NCI-H1048 (cell line): ENCODE measurements around the gene RNF181.
"Not testable (repeated sequence)": the region's sequence is repeated elsewhere in the genome, so short reads cannot be mapped to it uniquely, and the experiment has no call there.

Experiments
- DNase-seq: peaks from one replicate; lab custom pipeline; 2025; lab: John Stamatoyannopoulos, UW

The RNF181 gene

GRCh38 chr2:85596486-85597143, 1.1 kb downstream of the RNF181 start:
- no peak for DNase-seq

GRCh38 chr2:85597241-85597640, 1.7 kb downstream of the RNF181 start:
- no peak for DNase-seq

DNA sequence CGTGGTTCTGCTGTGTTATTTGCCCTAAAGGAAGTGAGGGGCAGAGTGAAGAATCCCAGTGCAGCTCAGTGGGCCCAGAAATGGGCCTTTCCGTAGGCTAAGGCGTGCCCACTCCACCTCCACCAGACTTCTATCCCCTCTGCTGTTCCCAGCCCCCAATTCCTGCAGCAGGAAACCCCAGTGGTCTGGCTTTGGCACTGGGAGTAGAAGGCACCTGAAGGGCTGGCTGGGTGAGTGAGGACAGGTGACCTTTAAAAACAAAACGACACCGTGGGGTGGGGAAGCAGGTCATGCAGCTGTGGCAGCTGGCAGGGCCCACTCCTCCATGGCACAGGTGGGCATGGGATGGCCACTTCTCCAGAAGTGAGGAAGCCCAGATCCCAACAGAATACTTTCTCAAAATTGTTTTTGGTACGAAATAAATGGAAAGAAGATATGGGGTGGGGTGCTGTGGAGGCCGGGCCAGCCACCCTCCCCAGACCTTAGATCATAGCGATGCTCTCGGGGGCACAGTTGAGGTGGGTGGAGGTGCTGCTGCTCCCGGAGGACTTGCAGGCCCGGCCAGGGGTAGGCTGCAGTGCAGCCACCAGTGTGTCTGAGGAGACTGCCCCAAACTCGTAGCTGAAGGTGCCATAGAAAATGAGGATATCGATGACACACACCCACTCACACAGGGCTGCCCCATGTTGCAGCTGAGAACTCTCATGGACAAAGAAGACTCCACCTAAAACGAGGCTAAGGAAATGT, 3.2 kb downstream of the RNF181 start:
- no peak for DNase-seq

- DNase-seq = no peak
Measured at GRCh38 chr2:85599468-85600234, 4.1 kb downstream of the RNF181 start.

GRCh38 chr2:85600235-85600575, 4.7 kb downstream of the RNF181 start:
- DNase-seq = no peak

GRCh38 chr2:85600951-85601770, 5.6 kb downstream of the RNF181 start:
- DNase-seq = no peak

- DNase-seq = no peak
Measured at GRCh38 chr2:85601771-85602475, 6.4 kb downstream of the RNF181 start.

GRCh38 chr2:85602476-85603234, 7.1 kb downstream of the RNF181 start, which contains the start of gene TMEM150A:
Gene TMEM150A, minus strand, starts transcription at chr2:85602698. Its CDS starts 750 bp downstream, at chr2:85601948.
- peak; percentile 72 for DNase-seq

DNA sequence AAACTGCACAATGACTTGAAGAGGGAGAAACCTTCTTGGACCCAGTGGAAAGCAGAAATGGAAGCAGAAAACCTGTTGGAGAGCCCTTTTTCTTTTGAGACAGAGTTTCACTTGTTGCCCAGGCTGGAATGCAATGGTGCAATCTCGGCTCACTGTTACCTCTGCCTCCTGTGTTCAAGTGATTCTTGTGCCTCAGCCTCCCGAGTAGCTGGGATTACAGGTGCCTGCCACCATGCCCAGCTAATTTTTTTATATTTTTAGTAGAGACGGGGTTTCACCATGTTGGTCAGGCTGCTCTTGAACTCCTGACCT, 8.5 kb downstream of the RNF181 start:
- not testable (repeated sequence) for DNase-seq

DNA sequence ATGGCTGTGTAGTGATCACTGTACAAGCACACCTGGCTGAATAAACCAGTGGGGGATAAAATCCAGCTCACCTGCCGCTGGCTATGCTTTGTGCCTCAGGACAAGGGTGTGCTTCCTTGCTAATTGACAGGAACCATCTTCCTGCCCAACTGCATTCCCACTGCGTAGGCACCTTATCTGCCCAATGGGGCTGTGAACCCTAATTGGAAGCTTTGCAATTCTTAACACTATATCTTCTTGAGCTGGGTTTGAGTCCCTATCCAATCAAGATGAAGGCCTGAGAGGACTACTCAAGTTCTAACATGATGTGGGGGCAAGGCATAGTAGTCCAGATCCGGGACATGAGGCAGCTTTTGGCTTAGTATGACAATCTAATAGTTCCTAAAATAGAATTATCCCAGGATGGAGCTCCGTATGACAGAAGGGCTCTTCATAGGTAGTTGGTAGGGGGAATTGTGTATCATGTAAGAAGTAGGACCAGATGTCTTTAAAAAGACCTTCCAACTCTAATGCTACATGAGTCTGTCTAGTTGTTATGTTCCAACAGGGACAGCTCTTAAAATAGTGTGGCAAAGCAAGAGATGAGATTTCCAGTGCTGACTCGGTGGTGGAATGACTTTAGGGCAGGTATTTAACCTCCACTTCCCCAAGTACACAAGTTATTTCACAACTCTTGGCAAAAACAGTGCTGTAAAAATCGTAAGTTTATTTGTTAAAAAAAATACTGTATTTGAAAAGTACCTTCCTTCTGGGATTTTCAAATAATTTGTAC, 9.2 kb downstream of the RNF181 start:
- no peak for DNase-seq

GRCh38 chr2:85605406-85606115, 10.0 kb downstream of the RNF181 start:
- DNase-seq = no peak

- no peak for DNase-seq
Measured at GRCh38 chr2:85606116-85606455, 10.5 kb downstream of the RNF181 start.

- DNase-seq = no peak
Measured at GRCh38 chr2:85607268-85608215, 12.0 kb downstream of the RNF181 start.

DNA sequence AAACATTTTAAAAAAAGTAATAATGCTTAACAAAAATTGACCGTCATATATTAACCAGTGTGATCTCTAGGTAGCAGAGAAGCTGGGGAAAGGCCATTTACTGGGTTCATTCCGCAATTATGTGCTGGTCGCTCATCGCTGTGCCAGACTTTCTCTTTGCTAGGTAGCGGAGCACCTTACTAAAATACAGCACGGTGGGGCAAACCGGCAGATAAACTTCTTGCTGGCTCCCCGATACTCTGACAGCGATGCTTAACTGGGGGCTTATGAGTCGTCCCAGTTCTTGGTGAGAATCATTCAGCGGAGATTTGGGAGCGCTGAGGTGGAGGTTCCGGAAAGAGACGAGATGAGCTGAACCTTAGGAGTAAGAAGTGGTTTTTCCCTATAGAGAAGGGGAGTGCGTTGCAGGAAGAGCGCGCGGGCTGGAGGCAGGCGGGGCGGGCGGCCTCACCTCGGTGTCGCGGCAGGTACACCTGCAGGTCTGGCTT, 15.7 kb downstream of the RNF181 start:
- DNase-seq = no peak

- peak; percentile 86 for DNase-seq
Measured at GRCh38 chr2:85611705-85612587, 16.4 kb downstream of the RNF181 start, which contains the start of gene C2orf68. Gene C2orf68, minus strand, starts transcription at chr2:85612066. Its CDS starts 82 bp downstream, at chr2:85611984.

DNA sequence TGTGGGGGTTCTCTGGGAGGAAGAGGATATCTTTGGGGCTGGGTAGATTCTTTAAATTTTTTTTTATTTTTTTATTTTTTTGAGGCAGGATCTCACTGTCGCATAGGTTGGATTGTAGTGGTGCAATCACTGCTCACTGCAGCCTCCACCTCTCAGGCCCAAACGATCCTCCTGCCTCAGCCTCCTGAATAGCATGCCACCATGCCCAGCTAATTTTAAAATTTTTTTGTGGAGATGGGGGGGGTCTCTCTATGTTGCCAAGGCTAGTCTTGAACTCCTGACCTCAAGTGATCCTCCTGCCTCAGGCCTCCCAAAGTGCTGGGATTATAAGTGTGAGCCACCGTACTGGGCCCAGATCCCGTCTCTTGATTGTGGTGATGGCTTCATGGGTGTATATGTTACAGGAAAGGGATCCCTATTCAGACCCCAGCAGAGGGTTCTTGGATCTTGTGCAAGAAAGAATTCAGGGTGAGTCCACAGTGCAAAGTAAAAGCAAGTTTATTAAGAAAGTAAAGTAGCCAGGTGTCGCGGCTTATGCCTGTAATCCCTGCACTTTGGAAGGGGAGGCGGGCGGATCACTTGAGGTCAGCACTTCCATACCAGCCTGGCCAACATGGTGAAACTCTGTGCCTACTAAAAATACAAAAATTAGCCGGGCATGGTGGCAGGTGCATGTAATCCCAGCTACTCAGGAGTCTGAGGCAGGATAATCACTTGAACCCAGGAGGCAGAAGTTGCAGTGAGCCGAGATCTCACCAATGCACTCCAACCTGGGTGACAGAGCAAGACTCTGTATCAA, 18.4 kb downstream of the RNF181 start:
- DNase-seq = no peak
